Measurements from ENCODE around the gene FRMD8.

FRMD8 gene, protein sequence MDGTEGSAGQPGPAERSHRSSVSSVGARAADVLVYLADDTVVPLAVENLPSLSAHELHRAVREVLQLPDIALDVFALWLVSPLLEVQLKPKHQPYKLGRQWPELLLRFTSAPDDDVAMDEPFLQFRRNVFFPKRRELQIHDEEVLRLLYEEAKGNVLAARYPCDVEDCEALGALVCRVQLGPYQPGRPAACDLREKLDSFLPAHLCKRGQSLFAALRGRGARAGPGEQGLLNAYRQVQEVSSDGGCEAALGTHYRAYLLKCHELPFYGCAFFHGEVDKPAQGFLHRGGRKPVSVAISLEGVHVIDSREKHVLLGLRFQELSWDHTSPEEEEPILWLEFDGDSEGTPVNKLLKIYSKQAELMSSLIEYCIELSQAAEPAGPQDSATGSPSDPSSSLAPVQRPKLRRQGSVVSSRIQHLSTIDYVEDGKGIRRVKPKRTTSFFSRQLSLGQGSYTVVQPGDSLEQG

GRCh38 chr11:65386307-65387140, at the start of gene FRMD8:
TSS of gene FRMD8 (plus strand) at chr11:65386637. CDS start at chr11:65387037, 400 bp downstream.
- no peak for TF ChIP-seq CTCF (IDR thresholded peaks at IDR 0.05; ENCODE audit: extremely low read depth, missing control alignments)
- peak; percentile 98 for DNase-seq (ENCODE audit: low spot score)

GRCh38 chr11:65338676-65339075, 47.8 kb upstream of the FRMD8 start:
- no peak for TF ChIP-seq CTCF (IDR thresholded peaks at IDR 0.05; ENCODE audit: extremely low read depth, missing control alignments)
- DNase-seq (ENCODE audit: low spot score), result no peak

GRCh38 chr11:65340226-65340625, 46.2 kb upstream of the FRMD8 start:
- TF ChIP-seq CTCF (IDR thresholded peaks at IDR 0.05; ENCODE audit: extremely low read depth, missing control alignments), result no peak
- DNase-seq (ENCODE audit: low spot score), result no peak

GRCh38 chr11:65341856-65342255, 44.6 kb upstream of the FRMD8 start:
- TF ChIP-seq CTCF (IDR thresholded peaks at IDR 0.05; ENCODE audit: extremely low read depth, missing control alignments), result no peak
- no peak for DNase-seq (ENCODE audit: low spot score)

DNA sequence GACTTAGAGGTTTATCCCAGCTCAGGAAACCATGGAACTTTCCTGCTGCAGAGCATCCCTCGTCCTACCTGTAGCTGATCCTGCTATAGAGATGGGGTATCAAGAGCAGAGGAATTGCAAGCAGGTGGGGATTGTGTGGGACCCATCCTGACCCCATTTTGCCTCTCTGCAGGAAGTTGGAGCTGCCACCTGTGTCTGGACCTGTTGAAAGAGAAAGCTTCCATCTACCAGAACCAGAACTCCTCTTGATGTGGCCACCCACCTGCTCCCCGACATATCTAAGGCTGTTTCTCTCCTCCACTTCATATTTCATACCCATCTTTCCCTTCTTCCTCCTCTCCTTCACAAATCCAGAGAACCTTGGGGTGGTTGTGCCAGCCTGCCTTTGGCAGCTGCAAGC, 34.9 kb upstream of the FRMD8 start:
- no peak for TF ChIP-seq CTCF (IDR thresholded peaks at IDR 0.05; ENCODE audit: extremely low read depth, missing control alignments)

DNA sequence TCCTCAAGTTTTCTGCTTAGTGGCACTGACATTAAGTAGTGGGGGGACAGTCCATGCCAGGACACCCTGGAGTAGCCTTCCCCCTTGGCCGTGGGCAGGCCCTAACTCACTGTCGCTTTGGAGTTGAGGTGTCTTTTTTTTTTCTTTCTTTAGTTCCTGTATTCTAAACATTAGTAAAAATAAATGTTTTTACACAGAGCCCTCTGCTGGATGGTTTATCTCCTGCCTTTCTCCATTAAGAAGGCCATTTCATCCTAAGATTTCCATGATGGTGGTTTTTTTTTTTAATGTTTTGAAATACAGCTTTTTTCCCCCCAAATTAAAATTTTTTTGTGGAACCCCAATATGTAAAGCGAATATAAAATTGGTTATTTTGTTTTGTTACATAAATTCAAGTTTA, 33.7 kb upstream of the FRMD8 start:
- TF ChIP-seq CTCF (IDR thresholded peaks at IDR 0.05; ENCODE audit: extremely low read depth, missing control alignments), result no peak

More for the DNA sequence above, 34.9 kb upstream of the FRMD8 start:
- no peak for DNase-seq (ENCODE audit: low spot score)

GRCh38 chr11:65353376-65353775, 33.1 kb upstream of the FRMD8 start:
- no peak for DNase-seq (ENCODE audit: low spot score)
- no peak for TF ChIP-seq CTCF (IDR thresholded peaks at IDR 0.05; ENCODE audit: extremely low read depth, missing control alignments)

More for the DNA sequence above, 33.7 kb upstream of the FRMD8 start:
- DNase-seq (ENCODE audit: low spot score), result no peak
